Measurements from ENCODE around the gene LXN.
A peak's percentile ranks its signal among the peaks of the same experiment; 100 is the strongest.
"Not testable (repeated sequence)": the region's sequence is repeated elsewhere in the genome, so short reads cannot be mapped to it uniquely, and the experiment has no call there.

The LXN gene

GRCh38 chr3:158672215-158673176 lies at the start of gene LXN:
Gene LXN, minus strand, starts transcription at chr3:158672648. Its CDS starts 170 bp downstream, at chr3:158672478.
- peak; percentile 91 for DNase-seq

GRCh38 chr3:158722108-158722507 lies 49.7 kb upstream of the LXN start:
- no peak for DNase-seq

- no peak for DNase-seq
Observed at GRCh38 chr3:158718490-158719170, 46.2 kb upstream of the LXN start.

- no peak for DNase-seq
Observed at GRCh38 chr3:158717576-158717975, 45.1 kb upstream of the LXN start.

GRCh38 chr3:158713094-158713499 lies 40.6 kb upstream of the LXN start:
- DNase-seq: peak; percentile 48

GRCh38 chr3:158712443-158712842 lies 40.0 kb upstream of the LXN start:
- peak; percentile 24 for DNase-seq

GRCh38 chr3:158711886-158712285 lies 39.4 kb upstream of the LXN start:
- no peak for DNase-seq

GRCh38 chr3:158710601-158711000 lies 38.2 kb upstream of the LXN start:
- DNase-seq: no peak

- DNase-seq: peak; percentile 14
Observed at GRCh38 chr3:158709666-158710083, 37.2 kb upstream of the LXN start.

GRCh38 chr3:158703566-158703965 lies 31.1 kb upstream of the LXN start:
- DNase-seq: no peak

- DNase-seq: no peak
Observed at GRCh38 chr3:158702815-158703481, 30.5 kb upstream of the LXN start.

GRCh38 chr3:158701420-158702065 lies 29.1 kb upstream of the LXN start:
- DNase-seq: no peak

GRCh38 chr3:158700559-158700958 lies 28.1 kb upstream of the LXN start:
- no peak for DNase-seq

- DNase-seq: no peak
Observed at GRCh38 chr3:158696618-158697017, 24.2 kb upstream of the LXN start.

- not testable (repeated sequence) for DNase-seq
Observed at GRCh38 chr3:158693866-158694456, 21.5 kb upstream of the LXN start.

- DNase-seq: no peak
Observed at GRCh38 chr3:158685159-158685558, 12.7 kb upstream of the LXN start.

GRCh38 chr3:158683230-158683962 lies 10.9 kb upstream of the LXN start:
- peak; percentile 37 for DNase-seq

- DNase-seq: no peak
Observed at GRCh38 chr3:158680861-158681260, 8.4 kb upstream of the LXN start.

GRCh38 chr3:158679547-158680000 lies 7.1 kb upstream of the LXN start:
- DNase-seq: no peak

GRCh38 chr3:158678687-158679086 lies 6.2 kb upstream of the LXN start:
- no peak for DNase-seq

- no peak for DNase-seq
Observed at GRCh38 chr3:158671821-158672214, 630 bp downstream of the LXN start.

GRCh38 chr3:158668506-158668905 lies 3.9 kb downstream of the LXN start:
- no peak for DNase-seq

Measured in activated CD4-positive, alpha-beta T cell treated with anti-CD3 and anti-CD28 coated beads, Interleukin-2, Interleukin-6, amounts not matched to agents 100 ng/mL and 50 ng/mL, durations not matched to agents 16 hours and 8 hours (primary cell).